Spleen (tissue), 7 donors: Measurements from ENCODE around the gene MAMLD1.

Source experiments
- POLR2A ChIP-seq, 3 donors: fragments of 450-650 bp; IDR thresholded peaks; one replicate each; pipeline ENCODE4 v1.5.1; 2017; ENCODE audit warnings: antibody characterized with exemption in 3 of 3, mild to moderate bottlenecking in 1 of 3
- POLR2AphosphoS5 ChIP-seq, 3 donors: sonication (generic); formaldehyde crosslinking; IDR thresholded peaks; one replicate each; pipeline ENCODE4 v1.5.1; 2017; ENCODE audit warnings: antibody characterized with exemption in 3 of 3
- TF ChIP-seq, protein P1 (sequence below), 11 experiments: fragments of 200-600 bp in 7 of 11; fragments of 450-650 bp in 4 of 11; sonication (generic) in 4 of 11; IDR thresholded peaks in 8 of 11; conservative IDR thresholded peaks in 3 of 11; 1 replicate in 7 of 11; 2 replicates in 4 of 11; pipeline versions ENCODE4 v1.4.0 to v1.8.0; 2016 to 2021; ENCODE audit warnings: antibody characterized with exemption in 11 of 11, inconsistent platforms in 4 of 11, mild to moderate bottlenecking in 1 of 11
- donor health status: DM: no; HTN: no; CAD: no; lungs with moderate emphysema.
- donor health status: DM: no; HTN: no; CAD: no.
- donor health status: DM: no; HTN: no; CAD: no.

DNA sequence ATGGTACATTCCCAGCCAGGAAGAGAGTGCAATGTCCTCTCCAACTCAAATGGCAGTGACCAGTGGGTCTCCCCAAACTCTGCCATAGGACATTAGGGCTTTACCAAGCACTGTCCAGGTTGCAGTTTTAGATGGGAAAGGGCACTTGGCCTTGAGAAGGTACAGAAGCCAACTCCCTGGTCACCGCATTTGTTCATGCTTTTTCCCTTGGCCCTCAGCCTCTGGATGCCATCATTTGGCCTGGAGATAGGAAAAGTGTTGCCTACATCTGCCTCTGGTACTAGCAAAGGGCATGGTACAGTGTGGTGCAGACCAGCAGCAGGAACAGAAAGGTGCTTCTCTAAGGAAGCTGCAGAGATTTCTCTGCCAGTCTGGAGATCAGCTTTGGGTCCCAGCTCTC, 93.8 kb downstream of the MAMLD1 start:
- no peak for TF ChIP-seq POLR2AphosphoS5 (IDR thresholded peaks at IDR 0.05)
- TF ChIP-seq, protein P1, sequence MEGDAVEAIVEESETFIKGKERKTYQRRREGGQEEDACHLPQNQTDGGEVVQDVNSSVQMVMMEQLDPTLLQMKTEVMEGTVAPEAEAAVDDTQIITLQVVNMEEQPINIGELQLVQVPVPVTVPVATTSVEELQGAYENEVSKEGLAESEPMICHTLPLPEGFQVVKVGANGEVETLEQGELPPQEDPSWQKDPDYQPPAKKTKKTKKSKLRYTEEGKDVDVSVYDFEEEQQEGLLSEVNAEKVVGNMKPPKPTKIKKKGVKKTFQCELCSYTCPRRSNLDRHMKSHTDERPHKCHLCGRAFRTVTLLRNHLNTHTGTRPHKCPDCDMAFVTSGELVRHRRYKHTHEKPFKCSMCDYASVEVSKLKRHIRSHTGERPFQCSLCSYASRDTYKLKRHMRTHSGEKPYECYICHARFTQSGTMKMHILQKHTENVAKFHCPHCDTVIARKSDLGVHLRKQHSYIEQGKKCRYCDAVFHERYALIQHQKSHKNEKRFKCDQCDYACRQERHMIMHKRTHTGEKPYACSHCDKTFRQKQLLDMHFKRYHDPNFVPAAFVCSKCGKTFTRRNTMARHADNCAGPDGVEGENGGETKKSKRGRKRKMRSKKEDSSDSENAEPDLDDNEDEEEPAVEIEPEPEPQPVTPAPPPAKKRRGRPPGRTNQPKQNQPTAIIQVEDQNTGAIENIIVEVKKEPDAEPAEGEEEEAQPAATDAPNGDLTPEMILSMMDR (IDR thresholded peaks at IDR 0.05 in 8 of 11, conservative IDR thresholded peaks at IDR 0.05 in 3 of 11), result no peak
- TF ChIP-seq POLR2A (IDR thresholded peaks at IDR 0.05), result no peak
